CD4-positive, alpha-beta T cell treated with Interleukin-6 for 4 hours (primary cell): ENCODE results near the gene FREM2.

Source experiments
- DNase-seq: peaks from one replicate; pipeline ENCODE4 v3.0.0-alpha.2; 2020; ENCODE audit warnings: mixed read lengths

Gene FREM2

DNA sequence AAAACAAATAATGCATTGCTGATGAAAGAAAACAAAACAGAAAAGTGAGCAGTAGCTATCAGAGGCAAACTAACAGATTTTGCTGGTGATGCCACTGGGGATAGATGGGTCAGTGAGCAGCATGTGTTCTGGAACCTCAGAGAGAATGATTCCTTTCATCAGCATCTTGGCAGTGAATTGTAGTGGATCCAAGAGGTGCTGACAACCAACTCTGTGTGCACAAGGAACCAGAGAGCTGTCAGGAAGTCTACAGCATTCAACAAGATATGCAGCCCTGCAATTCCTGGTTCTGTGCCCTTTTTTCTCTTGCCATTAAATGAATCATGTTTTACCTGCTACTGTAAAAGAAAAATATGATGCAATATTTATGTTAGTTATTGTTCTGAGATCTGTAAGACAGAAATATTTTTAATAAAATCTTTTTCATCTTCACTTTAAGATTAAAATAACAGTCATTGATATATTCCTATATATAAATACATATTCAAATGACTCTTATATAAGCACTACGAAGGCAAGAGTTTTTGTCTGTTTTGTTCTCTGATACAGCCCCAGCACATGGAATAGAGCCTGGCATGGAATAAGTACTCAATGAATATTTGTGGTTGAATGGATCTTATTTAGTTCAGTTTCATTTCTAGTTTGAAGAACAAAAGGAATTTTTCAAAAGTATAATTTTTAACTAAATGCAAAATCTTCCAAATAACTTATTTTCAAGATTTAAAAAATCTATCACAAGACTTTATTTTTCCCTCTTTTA, 80.8 kb downstream of the FREM2 start:
- DNase-seq = no peak

DNA sequence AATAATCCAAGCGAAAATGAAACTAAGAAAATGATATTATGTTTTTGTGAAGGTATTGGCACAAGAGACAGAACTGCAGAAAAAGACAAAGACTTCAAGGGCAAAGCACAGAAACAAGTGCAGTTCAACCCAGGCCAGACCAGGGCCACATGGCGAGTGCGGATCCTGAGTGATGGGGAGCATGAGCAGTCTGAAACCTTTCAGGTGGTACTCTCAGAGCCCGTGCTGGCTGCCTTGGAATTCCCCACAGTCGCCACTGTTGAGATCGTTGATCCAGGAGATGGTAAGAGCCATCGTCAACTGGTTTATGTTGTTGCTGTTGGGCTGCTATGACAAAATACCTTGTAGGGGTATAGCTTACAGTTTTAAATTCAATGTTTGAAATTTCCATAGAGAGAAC, 82.6 kb downstream of the FREM2 start:
- no peak for DNase-seq

DNA sequence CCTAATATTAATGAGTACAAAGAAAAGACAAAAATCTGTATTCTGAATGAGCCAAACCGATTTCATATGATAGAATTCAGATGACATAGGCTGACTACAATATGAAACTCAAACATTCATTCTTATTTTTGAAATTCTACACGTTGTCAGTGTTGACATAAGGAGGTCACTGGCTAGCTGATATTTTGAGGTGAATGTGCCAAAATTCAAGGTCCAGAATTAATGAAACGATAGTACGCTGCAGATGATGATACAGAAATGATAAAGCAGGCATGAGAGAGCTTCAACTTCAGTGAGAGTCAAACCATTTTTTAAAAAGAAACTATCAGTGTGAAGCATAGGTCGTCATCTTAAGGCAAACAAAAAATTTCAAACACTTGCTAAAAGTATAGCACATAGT, 88.2 kb downstream of the FREM2 start:
- DNase-seq = no peak

DNA sequence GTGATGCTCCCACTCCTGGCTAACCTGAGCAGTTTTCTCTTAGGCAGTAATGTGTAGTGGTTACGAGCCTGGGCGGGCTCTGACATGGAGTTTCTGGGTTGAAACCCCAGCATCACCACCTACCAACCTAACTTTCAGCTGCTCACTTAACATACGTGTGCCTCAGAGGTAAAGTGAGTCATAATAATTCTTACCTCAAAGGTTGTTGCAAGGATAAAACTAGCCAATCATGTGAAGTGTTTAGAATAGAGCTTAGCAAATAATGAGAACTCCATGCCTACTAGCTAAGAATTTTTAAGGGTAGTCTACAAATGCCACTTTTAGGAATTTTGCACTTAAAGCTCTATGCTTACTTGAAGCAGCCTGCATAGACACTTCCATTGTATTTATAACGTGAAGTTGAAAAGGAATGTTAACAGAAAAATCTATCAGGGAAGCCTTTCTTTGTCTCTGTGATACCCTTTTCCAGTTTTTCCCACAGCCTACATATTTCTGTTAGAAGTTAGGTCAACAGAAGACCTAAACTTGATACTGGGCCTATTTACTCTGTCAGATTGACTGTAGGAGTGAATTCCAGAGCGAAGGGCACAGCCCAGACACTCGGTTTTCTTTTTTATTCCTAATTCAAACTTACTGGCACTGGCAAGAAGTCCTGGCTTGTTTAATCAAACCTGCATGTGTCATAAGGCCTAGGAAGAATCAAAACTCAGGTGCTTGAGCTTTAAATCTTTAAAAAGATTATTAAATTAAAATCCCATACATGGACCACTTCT, 90.7 kb downstream of the FREM2 start:
- no peak for DNase-seq

DNA sequence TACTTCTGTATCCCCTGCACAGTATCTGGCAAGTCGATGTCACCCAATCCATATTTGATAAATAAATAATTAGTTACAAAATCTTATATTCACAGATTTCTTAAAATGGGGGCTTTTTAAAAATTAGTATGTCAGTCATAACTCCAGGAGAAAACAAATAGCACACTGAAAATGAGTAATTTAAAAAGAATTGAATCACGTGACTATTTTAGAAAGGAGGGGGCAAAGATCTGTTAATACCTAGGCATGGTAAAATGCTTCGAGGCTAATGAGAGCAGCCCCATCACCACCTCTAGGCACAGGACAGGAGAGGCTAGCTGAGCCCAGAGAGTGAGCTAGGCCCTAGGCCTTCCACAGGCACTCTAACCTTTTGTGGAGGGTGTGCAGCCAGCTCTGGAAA, 94.7 kb downstream of the FREM2 start:
- no peak for DNase-seq

DNA sequence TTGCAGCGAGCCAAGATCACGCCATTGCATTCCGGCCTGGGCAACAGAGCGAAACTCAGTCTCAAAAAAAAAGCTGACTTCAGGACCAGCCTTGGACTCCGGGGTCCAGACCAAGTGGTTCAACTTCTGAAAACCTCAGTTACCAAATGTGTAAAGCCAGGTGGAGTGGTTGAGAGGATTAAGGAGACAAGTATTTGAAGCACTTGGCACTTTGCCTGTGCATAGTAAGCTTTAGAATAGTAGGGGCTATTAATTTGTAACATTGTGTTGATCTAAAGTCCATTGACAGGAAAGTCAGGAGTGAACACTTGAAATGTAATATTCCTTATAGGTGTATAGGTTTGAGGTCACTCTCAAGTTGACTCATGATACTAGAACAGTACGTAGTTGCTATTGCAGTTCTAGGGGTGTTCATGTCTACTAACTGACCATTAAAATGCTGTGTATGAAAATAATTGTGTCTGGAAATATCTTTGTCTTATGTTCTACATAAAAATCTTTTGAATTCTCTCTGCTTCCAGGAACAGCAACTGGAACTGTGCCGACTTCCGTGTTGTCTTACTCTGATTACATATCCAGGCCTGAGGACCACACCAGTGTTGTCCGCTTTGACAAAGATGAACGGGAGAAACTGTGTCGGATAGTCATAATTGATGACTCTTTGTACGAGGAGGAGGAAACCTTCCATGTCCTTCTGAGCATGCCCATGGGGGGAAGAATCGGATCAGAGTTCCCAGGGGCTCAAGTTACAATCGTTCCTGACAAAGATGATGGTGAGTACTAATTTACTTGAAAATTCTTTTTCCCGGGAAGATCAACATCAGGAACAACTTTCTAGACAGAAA, 97.4 kb downstream of the FREM2 start:
- no peak for DNase-seq

DNA sequence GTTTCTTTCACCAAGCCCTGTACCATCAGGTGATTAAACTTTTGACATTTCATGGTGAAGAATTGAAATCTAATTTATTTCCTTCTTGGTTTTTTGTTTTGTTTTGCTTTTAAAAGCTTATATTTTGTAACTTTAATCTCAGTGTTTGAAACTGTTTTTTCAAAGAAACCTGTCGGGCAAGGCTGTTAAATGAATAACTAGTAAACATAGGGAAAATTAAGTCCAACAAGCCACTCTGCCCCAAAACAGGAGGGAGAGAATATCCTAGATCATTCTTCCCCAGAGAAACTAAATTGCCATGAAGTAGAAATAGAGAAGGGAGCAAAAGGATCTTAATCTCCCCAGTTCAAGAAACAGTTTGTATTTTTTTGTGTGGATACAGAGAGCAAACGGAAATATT, 98.2 kb downstream of the FREM2 start:
- DNase-seq = no peak

DNA sequence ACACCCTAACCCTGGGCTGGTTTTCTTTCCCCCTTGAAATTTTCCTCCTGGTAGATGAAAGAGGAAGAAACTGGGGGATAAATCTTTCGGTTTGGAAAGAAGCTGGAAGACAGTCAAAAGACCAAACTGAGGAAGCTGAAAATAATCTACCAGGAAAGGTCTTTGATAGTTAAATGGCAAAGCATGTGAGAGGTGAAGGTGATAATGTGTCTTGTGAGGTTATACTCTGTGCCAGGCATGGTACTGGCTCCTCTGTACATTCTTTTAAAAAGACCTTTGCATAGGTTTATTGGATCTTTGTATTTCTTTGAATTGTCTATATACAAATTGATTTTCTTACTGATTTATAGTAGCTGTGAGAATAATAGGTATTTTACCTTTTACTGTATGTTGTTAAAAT, 98.6 kb downstream of the FREM2 start:
- DNase-seq = no peak

DNA sequence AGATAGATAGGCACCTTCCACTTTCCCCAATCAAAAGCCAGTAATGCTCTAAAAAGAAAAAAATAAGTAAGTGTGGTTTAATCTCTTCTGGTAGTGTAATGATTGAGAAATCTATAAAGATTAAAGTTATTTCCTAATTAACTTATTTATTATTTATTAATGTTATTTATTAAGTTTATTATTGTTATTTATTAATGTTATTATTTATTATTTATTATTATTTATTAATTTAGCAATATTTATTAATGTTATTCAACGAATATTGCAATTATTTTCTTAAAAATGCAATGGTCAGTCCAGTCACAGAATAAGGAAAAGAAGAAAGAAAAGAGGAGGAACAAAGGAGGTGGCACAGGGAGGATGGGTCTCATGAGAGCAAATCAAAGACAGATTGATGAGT, 100.7 kb downstream of the FREM2 start:
- DNase-seq = no peak

DNA sequence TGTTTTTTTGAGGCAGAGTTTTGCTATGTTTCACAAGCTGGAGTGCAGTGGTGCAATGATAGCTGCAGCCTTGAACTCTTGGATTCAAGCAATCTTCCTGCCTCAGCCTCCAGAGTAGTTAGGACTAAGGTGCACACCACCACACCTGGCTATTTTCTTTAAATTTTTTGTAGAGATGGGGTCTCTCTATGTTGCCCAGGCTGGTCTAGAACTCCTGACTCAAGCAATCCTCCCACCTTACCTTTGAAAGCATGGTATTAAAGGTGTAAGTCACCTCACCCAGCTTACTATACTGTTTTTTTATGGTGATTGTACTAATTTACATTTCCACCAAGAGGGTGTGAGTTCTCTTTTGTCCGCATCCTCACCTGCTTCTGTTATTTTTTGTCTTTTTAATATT, 110.0 kb downstream of the FREM2 start:
- no peak for DNase-seq

DNA sequence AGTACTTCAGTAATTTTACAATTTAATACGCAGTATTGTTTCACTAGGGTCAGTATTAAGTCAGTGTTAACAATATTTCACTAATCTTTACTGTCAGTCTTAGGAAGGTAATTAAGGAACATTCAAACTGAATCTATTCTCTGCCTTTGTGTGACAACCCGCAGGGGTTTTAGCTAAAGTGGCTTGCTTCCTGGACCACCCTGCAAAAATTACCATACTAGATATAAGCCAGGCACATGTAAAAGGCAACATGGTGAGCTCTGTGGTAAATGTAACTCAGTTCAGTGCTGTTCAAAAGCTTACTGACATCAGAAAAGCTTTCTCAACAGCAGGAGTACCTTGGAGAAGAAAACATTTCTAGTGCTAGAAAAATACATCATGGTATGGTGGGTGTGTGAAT, 116.7 kb downstream of the FREM2 start:
- no peak for DNase-seq

DNA sequence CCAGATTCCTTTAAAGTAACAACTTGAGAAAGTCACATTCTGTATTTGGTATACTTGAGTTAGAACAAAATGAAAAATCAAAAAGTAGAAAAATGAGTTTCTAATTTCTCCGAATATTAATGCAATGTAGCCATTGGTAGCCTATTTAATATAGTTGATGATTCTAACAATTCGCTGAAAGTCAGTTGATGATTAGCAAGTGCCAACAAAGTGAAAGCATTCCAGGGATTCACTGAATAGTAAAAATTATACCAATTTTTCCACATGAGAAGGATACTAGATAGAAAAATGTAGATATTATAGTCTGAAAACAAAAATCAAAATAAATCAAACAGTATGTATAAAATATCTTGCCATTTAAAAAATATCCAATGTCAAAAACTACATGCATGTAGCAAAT, 117.2 kb downstream of the FREM2 start:
- no peak for DNase-seq

DNA sequence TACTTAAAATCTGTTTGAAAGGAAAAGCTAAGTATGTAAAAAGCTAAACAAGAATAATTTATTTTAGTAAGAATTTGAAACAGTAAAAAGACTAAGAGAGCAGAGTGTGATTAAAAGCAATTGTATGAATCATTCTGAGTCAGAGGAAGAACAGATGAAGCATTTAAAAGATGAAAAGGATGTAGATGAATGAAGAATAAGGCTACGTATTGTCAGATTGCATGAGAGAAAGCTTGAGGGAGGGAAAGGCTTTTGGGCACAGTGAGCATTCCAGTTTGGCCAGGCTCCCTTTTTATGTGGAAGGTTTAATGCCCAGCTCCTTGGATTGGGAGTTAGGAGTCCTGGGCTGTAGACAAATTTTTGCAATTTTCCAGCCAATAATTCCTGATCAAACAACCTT, 117.7 kb downstream of the FREM2 start:
- no peak for DNase-seq

DNA sequence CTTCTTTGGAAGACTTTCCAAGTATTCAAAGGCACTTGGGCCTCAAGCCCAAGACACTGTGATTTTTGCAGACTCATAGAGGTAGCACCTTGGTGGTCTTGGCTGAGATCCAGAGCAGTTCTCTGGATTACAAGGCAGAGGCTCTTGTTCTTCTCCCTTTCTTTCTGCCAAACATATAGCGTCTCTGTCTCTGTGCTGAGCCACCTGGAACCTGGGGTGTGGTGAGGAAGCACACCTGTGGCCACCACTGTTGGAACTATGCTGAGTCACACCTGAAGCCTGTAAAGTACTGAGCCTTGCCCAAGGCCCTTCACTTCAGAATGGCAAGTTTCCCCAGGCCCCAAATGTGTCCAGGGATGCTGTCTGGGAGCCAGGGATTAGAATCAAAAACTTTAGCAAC, 127.5 kb downstream of the FREM2 start:
- no peak for DNase-seq

DNA sequence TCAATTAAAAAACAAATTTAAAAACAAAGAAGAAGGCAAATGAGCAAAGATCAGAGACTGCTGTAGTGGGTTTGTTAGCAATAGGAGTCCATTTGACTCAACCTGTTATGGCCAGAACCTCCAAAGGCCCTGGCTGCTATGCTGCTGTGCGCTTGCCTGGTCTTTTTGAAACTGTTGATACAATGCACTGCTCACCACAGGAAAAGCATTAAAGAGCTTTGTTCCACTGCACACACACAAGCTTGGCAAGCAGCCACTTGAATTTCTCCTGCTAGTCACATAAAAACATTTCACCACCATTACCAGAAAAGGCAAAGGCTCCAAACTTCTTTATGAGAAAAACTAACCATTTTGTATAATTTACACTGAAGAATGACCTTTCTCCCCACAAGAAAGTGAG, 132.2 kb downstream of the FREM2 start:
- DNase-seq = no peak

DNA sequence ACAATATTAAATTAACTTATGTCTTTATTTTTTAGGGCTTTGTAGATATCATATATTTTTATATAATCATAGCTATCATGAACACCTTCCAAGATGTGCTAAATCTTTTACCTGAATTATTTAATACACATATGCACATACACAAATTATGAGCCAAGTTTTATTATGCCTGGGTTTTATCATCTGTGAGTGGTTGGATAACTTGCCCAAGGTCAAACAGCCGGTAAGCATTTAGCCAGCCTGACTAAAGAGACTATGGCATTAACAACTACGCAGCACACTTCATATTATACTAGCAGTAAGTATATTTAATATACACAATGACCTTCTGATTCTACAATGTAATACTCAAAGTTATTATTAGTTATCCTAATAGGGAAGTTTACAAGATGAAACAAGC, 132.7 kb downstream of the FREM2 start:
- no peak for DNase-seq

DNA sequence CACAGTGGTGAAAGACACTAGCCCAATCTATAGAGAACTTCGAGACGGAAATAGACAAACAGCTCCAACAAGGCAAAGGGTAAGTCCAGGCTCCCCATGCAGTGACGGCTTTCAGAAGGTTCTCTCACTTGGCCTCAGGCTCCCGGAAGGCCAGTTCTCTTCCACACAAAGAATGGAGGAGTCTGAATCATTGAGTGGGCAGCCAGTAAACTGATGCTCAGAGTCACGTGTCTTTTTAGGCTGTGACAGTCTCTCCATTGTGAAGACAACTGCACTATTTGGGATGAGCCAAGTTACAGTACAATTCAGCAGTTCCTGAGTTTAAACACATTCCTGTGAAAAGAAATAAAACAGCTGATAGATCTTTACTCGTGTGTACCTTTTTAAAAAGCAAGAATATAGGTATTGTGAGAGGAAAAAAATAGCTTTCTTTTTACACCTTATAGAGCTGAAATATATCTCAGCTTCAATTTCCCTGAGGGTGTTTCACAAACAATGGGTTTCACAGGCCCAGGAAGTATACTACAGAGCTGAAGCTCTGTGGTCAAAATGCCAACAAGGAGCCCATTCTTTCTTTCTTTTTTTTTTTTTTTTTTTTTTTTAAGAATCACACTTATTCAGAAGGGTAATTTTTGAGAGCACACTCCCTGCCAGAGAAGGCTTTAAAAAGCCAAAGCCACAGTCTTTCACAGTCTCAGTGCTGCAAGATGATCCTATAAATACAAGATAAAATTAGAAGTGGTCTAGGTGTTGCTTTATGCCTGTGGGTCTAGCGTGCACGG, 135.1 kb downstream of the FREM2 start:
- DNase-seq = no peak

DNA sequence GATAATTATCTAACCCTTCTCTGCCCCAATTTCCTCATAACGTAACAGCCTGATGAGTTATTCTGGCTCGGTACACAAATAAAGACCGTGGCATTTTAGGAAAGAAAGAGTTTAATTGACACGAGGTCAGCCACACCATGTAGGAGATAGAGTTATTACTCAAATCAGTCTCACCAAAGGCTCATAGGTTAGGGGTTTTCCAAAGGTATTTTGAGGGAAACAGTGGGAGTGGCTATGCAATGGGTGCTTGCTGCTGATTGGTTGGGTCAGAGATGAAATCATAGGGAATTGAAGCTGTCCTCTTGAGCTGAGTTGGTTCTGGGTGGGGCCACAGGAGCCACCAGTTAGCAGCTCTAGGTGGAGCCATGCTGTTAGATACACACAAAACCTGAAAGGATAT, 137.5 kb downstream of the FREM2 start:
- DNase-seq = no peak

DNA sequence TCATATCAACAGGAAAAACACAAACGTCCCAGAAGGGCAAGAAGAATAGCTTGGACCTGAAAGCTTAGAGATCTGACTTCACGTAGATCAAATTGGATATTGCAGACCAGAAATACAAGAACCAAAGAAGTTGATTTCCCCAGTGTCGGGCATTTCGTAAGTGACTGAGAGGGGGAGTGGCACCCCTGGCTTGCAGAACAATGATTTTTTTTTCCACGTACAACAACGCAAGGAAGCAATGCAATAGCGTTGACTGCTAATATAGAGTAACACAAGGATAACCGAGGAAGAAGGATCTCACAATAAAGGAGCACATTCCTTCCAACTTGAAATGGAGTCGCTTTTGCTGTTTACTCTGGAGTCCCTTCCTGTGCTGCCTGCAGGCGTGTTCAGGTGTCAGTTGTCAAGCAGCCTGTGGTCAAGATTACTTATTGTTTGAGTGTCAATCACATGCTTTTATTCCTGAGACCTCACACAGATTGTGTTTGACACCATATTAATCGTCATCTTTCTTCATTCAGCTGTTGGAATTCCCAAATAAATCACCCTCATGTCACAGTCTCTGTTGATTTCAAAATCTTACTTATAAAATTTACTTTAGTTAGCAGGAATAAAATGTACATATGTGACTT, 139.4 kb downstream of the FREM2 start:
- DNase-seq = no peak

DNA sequence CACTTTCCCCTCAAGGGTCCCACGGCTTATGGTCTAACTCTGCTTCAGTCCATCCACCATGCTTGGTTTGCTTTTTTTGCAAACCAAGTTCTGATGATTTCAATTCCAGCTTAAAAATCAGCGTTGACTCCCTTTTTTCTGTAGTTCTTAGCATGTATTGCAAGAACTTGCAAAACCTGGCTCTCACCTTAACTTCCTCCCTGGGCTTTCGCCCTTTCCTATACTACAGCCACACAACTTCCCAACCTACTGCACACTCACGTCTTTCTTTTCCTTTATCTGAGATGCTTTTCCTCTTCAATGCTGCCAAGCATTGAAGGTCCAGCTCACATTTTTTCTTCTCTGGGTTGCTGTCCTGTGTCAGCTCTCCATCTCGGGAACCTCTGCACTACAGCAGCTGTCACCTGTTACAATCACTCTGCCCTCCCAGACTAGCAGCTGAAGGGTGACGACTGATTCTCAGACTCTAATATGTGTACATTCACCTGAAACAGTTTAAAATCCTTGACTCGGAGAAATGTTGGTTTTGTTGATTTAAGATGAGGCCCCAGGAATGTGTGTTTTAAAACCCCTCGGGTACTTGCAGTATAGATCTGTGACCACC, 143.7 kb downstream of the FREM2 start:
- no peak for DNase-seq

DNA sequence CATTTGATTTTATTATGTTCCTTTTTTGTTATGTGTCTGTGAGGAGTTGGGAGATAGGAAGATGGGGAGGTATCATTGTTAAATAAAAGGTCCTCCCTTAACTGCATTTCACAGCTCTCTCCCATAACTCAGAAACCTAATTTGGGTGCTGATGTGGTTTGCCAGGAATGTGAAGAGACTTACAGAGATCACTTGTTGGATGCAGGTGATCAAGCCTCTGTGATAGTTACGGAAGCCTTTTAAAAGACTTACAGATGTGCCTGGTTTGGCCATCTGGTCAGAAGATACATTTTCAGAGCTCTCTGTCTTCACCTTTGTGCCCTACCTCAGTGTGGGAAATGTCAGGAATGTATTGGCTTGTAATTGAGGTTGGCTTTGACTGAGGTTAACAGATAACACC, 157.7 kb downstream of the FREM2 start:
- no peak for DNase-seq

DNA sequence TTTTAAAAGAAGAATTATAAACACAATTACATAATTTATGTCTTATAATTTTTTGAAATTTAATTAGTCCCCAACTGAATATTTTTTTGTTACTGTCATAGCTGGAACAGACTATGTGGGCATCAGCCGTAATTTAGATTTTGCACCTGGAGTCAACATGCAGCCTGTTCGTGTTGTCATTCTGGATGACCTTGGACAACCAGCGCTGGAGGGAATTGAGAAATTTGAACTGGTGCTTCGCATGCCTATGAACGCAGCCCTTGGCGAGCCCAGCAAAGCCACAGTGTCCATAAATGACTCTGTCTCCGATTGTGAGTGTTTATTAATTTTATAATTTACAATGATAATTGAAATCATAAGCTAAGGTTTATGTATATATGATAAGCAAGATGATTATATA, 161.5 kb downstream of the FREM2 start:
- no peak for DNase-seq
